Esophagus squamous epithelium (tissue), 4 donors: ENCODE measurements around the gene RPN1.
"Not testable (repeated sequence)": the region's sequence is repeated elsewhere in the genome, so short reads cannot be mapped to it uniquely, and the experiment has no call there.

Experiments used
- POLR2A ChIP-seq, 4 donors: fragments of 450-650 bp; IDR thresholded peaks; one replicate each; pipeline ENCODE4 v1.6.1; 2017; ENCODE audit warnings: antibody characterized with exemption in 4 of 4, mild to moderate bottlenecking in 4 of 4, moderate library complexity in 3 of 4
- TF ChIP-seq, protein P1 (sequence below), 6 experiments: fragments of 450-650 bp in 4 of 6; fragments of 200-600 bp in 2 of 6; sonication (generic) in 2 of 6; IDR thresholded peaks; one replicate each; pipeline ENCODE4 v1.5.1; 2016 to 2019; ENCODE audit warnings: antibody characterized with exemption in 6 of 6, mild to moderate bottlenecking in 4 of 6, moderate library complexity in 4 of 6

DNA sequence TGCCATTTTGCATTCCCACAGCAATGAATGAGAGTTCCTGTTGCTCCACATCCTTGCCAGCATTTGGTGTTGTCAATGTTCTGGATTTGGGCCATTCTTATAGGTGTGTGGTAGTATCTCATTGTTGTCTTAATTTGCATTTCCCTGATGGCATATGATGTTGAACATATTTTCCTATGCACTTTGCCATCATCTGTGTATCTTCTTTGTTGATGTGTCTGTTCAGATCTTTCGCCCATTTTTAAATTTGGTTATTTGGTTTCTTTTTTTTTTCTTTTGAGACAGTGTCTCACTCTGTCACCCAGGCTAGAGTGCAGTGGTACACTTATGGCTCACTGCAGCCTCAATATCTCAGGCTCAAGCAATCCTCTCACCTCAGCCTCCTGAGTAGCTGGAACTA is 60.6 kb downstream of the RPN1 start:
- TF ChIP-seq, protein P1, sequence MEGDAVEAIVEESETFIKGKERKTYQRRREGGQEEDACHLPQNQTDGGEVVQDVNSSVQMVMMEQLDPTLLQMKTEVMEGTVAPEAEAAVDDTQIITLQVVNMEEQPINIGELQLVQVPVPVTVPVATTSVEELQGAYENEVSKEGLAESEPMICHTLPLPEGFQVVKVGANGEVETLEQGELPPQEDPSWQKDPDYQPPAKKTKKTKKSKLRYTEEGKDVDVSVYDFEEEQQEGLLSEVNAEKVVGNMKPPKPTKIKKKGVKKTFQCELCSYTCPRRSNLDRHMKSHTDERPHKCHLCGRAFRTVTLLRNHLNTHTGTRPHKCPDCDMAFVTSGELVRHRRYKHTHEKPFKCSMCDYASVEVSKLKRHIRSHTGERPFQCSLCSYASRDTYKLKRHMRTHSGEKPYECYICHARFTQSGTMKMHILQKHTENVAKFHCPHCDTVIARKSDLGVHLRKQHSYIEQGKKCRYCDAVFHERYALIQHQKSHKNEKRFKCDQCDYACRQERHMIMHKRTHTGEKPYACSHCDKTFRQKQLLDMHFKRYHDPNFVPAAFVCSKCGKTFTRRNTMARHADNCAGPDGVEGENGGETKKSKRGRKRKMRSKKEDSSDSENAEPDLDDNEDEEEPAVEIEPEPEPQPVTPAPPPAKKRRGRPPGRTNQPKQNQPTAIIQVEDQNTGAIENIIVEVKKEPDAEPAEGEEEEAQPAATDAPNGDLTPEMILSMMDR (IDR thresholded peaks at IDR 0.05), result not testable (repeated sequence)
- TF ChIP-seq POLR2A (IDR thresholded peaks at IDR 0.05), result not testable (repeated sequence)
